ENCODE measurements around the gene QSER1. TPM values are rescaled to one million over a fixed set of nuclear protein-coding genes. Genes with fewer than 3 reads are reported as not detected.

Gene QSER1
- total and polyA plus RNA-seq, 9 of the 15 experiments (the other 6 are each of a cell fraction or from before 2014, with no cell fraction given): 5.8 to 33.6 (median 22.3) TPM

DNA sequence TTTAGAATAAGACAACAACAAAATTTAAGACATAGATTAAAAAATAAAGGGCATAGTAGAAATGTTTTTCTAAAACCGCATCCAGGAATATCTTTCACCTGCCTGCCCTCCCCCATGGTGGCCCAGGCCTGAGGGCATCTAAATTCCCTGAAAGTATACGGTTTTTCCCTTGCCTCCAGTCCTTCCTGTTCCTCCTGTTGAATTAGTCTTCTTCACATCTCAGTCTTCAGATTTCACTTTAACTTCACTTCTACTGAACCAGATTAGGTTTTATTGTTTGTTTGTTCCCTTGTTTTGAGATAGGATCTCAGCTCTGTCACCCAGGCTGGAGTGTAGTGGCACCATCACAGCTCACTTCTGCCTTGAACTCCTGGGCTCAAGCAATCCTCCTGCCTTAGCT, 90.0 kb downstream of the QSER1 start (continued):
- TF ChIP-seq ZNF134 (CRISPR knock-in tag; conservative IDR thresholded peaks at IDR 0.05) (no peak), TSC22D4 (tag; IDR thresholded peaks at IDR 0.05) (no peak), PRMT5 (CRISPR knock-in tag; IDR thresholded peaks at IDR 0.05) (no peak), CXXC5 (CRISPR knock-in tag; IDR thresholded peaks at IDR 0.05) (no peak)

GRCh38 chr11:32983506-32983905, 90.9 kb downstream of the QSER1 start:
- DNase-seq (ENCODE audit: extremely low read depth in 1 of 4, low spot score in 3 of 4) (no peak), FAIRE-seq (no peak), ATAC-seq (peak; percentile 27; the same call in 2 of the 3 replicates)
- intact Hi-C loops (cut with micrococcal nuclease) (no loop called here), in situ Hi-C loops (cut with MboI) (no loop called here)
- ChIA-PET CTCF (ENCODE audit: low intra/inter-chr PET ratio) (no interaction called here), POLR2A (interaction anchor here (1.4 kb wide), 2 partner anchors 11 to 13 kb away, joined by 4 to 5 read pairs; no protein-coding TSS in a partner anchor)
- no peaks in the 10 kb centered on the region for H3K79me2 ChIP-seq (ENCODE audit: control insufficient read depth, insufficient read depth, low read length)
- TF ChIP-seq ZFP30 (CRISPR knock-in tag; IDR thresholded peaks at IDR 0.05; ENCODE audit: borderline replicate concordance) (no peak), TFAM (CRISPR knock-in tag; conservative IDR thresholded peaks at IDR 0.05) (no peak), ZNF316 (IDR thresholded peaks at IDR 0.05) (peak; percentile 22; the same call in 1 of the 2 replicates), NR4A1 (CRISPR knock-in tag; IDR thresholded peaks at IDR 0.05) (no peak), NR4A1 (tag; IDR thresholded peaks at IDR 0.05) (no peak)
- H3K4me3 ChIP-seq: no peak overlapping the region
- no peaks in the 10 kb centered on the region for H3K9me3 ChIP-seq (replicated peaks; ENCODE audit: control insufficient read depth, insufficient read depth, low read depth, low read length)
- no TSS peak for BruUV-seq (replicated peaks)
- H3K9me1 ChIP-seq (ENCODE audit: control insufficient read depth, insufficient read depth, low read length): no peaks in the 10 kb centered on the region
- H3K4me1 ChIP-seq (replicated peaks in 1 of 2; ENCODE audit: control insufficient read depth in 2 of 2, insufficient read depth in 2 of 2, low read length in 2 of 2): peaks cover 0 to 2% of the 10 kb centered on the region in 2 experiments; a peak in 1 of 5 replicates
- H2AFZ ChIP-seq (ENCODE audit: low read depth, low read length): no peak overlapping the region
- no peak overlapping the region for H3K4me2 ChIP-seq (ENCODE audit: insufficient read depth, low read length)
- no peaks in the 10 kb centered on the region for H4K20me1 ChIP-seq (replicated peaks; ENCODE audit: control insufficient read depth, insufficient read depth, low read length)
- no peak overlapping the region for H3K9ac ChIP-seq (ENCODE audit: insufficient read depth in 1 of 2, low read depth in 2 of 2, low read length in 2 of 2)
- H3K27ac ChIP-seq (ENCODE audit: extremely low read depth, low read depth, low read length): no peak overlapping the region
- no peaks in the 10 kb centered on the region for H3K27me3 ChIP-seq (ENCODE audit: control insufficient read depth in 2 of 2, insufficient read depth in 2 of 2, low read length in 2 of 2)
- peaks cover 2% of the 10 kb centered on the region; the same call in 1 of the 3 replicates for H3K36me3 ChIP-seq (ENCODE audit: control insufficient read depth, insufficient read depth, low read length)
- WGBS (ENCODE audit: insufficient coverage, low coverage, missing lambda C conversion rate): 39% methylated on average over 2 of the region's 2 CpGs
